Muscle layer of duodenum (tissue), 2 donors: ENCODE results near the gene INPP5A.
"Not testable (repeated sequence)": the region's sequence is repeated elsewhere in the genome, so short reads cannot be mapped to it uniquely, and the experiment has no call there.

ENCODE experiments used
- H3K27ac ChIP-seq: one replicate; pipeline ENCODE4 v1.7.0; 2013; ENCODE audit warnings: mild to moderate bottlenecking, low read length
- H3K27me3 ChIP-seq: one replicate; pipeline ENCODE4 v1.7.0; 2013; ENCODE audit warnings: low read depth, mild to moderate bottlenecking, control low read depth, low read length
- H3K36me3 ChIP-seq, 2 donors: one replicate each; pipeline ENCODE4 v1.7.0; 2013; ENCODE audit warnings: low read length in 2 of 2, control low read depth in 1 of 2, mild to moderate bottlenecking in 1 of 2; ENCODE audit not compliant: insufficient read depth in 2 of 2, control insufficient read depth in 1 of 2
- H3K4me1 ChIP-seq, 2 donors: one replicate each; pipeline ENCODE4 v1.7.0; 2013; ENCODE audit warnings: low read length in 2 of 2, mild to moderate bottlenecking in 2 of 2, control low read depth in 1 of 2, moderate library complexity in 1 of 2; ENCODE audit not compliant: insufficient read depth in 2 of 2, control insufficient read depth in 1 of 2
- H3K4me3 ChIP-seq, 2 donors: one replicate each; pipeline ENCODE4 v1.7.0; 2013; ENCODE audit warnings: low read length in 2 of 2, low read depth in 1 of 2, mild to moderate bottlenecking in 1 of 2
- H3K9me3 ChIP-seq, 2 donors: one replicate each; pipeline ENCODE4 v1.7.0; 2013; ENCODE audit warnings: low read length in 2 of 2, control low read depth in 1 of 2, mild to moderate bottlenecking in 1 of 2; ENCODE audit not compliant: control insufficient read depth in 1 of 2
- donor health status: healthy.

The INPP5A gene

DNA sequence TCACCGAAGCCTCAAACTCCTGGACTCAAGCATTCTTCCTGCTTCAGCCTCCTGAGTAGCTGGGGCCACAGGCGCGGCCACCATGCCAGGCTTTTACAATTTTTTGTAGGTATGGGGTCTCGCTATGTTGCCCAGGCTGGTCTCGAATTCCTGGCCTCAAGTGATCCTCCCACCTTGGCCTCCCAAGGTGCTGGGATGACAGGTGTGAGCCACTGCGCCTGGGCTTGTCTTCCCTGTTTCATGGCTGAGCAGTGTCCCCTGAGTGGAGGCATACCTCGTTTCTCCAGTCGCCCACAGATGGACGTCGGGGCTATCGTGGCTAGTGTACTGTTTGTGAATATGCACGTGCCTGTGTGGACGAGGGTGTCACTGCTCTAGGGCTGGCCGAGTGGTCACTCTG lies 11.3 kb downstream of the INPP5A start:
- peaks cover 0 to 55% of the 10 kb centered on the region in 2 donors for H3K4me1 ChIP-seq
- no peak overlapping the region for H3K27ac ChIP-seq
- no peak overlapping the region for H3K4me3 ChIP-seq
- no peaks in the 10 kb centered on the region for H3K27me3 ChIP-seq
- no peaks in the 10 kb centered on the region for H3K9me3 ChIP-seq
- H3K36me3 ChIP-seq, result no peaks in the 10 kb centered on the region

DNA sequence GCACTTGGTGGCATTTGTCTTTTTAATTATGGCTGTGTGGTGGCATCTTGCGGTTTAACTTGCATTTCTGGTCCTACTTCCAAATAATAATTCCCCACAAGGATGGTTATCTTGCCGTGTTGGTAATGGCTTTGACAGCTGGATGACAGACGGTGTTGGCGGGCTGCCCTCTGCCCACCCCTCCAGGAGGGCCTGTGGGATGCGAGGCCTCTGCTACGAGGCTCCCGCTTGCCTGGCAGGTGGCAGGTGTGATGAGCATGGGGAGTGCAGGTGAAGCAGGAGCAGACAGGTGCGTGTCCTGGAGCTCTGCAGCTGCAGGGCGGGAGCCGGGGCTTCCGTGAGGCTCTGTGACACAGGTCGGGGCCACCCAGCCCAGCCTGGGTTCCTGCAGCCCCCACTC lies 11.8 kb downstream of the INPP5A start:
- H3K4me3 ChIP-seq, result no peak overlapping the region
- no peaks in the 10 kb centered on the region for H3K27me3 ChIP-seq
- H3K36me3 ChIP-seq, result no peaks in the 10 kb centered on the region
- H3K4me1 ChIP-seq, result peaks cover 0 to 55% of the 10 kb centered on the region in 2 donors
- H3K27ac ChIP-seq, result no peak overlapping the region
- no peaks in the 10 kb centered on the region for H3K9me3 ChIP-seq

DNA sequence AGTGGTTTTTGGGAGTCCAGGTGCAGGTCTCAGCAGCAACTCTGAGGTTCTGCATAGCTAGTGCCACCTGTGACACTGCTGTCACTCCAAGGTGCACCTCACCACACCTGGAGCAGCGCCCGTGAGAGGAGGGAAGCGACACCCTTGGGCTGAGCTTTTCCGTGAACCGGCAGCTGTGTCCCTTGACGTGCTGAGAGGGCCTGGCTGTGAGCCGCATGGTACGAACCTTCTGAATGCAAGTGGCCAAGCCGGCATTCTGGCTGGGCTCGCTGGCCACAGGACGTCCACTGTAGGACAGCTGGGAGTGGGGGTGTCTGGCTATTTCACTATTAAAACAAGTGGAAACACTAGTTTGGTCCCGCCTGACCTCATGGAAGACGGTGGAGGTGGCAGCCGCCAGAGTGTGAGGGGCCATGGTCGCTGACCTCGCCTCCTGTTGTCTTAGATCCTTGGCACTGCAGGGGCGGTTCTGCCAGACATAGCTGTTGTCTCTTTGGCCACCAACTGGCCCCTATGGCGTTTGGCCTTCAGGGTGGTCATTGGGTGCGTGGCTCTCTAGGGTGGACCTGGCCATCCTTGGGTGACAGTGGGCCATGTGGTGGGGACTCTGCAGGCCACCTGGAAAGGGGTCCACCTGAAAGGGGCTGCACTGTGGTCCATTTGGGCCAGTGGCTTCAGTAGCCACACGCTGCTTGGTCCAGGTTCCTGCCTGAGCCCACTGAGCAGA lies 12.9 kb downstream of the INPP5A start:
- Histone ChIP-seq H3K4me3 (no peak overlapping the region), H3K4me1 (peaks cover 0 to 44% of the 10 kb centered on the region in 2 donors), H3K27ac (no peak overlapping the region), H3K36me3 (no peaks in the 10 kb centered on the region), H3K9me3 (no peaks in the 10 kb centered on the region), H3K27me3 (no peaks in the 10 kb centered on the region)

DNA sequence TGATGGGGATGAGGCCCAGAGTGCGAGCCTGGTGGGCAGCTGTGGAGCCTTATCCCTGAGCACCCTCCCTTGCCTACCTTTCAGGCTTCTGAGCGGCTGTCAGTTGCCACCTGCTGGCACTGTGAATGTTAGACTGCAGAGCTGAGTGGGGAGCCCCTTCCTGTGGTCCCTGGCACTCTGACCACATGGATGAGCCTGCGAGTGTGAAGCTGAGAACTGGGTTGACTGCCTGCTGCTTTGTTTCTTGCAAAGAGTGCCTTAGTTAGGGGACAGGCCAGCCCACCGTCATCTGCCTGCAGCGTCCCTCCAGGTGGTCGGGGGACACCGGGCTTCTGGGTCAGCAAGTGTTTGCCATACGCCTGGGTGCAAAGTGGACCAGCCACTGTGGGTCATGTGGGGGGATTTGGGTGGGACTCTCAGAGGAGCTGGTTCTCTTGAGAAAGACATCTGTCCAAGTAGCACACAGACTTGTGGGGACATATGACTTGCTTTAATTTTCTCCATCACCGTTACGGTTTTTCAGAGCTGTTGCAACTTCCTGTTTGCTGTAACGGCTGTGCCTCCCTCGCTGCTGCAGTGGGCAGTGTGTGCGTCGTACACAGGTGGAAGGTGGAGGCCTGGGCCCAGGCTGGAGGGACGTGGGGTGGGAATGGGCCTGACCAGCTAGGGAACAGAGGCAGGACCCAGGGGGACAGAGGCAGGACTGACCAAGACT lies 13.7 kb downstream of the INPP5A start:
- no peaks in the 10 kb centered on the region for H3K36me3 ChIP-seq
- H3K4me1 ChIP-seq, result peaks cover 0 to 41% of the 10 kb centered on the region in 2 donors
- no peak overlapping the region for H3K4me3 ChIP-seq
- no peak overlapping the region for H3K27ac ChIP-seq
- H3K9me3 ChIP-seq, result no peaks in the 10 kb centered on the region
- no peaks in the 10 kb centered on the region for H3K27me3 ChIP-seq

DNA sequence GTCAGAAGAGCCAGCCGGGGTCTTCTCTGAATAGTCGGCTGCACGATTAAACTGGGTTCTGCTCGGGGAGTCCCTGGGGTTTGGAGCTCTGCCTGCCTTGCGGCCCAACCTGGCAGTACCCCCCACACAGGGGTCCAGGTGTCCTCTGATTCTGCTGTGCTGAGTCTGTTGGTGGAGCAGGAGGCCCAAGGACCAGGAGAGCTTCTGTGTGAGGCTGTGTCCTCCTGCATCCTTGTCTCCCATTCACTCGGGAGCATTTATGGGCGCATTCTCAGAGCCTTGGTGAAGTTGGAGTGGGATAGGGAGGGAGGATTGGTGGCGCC lies 14.2 kb downstream of the INPP5A start:
- peaks cover 0 to 36% of the 10 kb centered on the region in 2 donors for H3K4me1 ChIP-seq
- H3K27me3 ChIP-seq, result no peaks in the 10 kb centered on the region
- no peaks in the 10 kb centered on the region for H3K36me3 ChIP-seq
- no peaks in the 10 kb centered on the region for H3K9me3 ChIP-seq
- H3K4me3 ChIP-seq, result no peak overlapping the region
- H3K27ac ChIP-seq, result no peak overlapping the region

DNA sequence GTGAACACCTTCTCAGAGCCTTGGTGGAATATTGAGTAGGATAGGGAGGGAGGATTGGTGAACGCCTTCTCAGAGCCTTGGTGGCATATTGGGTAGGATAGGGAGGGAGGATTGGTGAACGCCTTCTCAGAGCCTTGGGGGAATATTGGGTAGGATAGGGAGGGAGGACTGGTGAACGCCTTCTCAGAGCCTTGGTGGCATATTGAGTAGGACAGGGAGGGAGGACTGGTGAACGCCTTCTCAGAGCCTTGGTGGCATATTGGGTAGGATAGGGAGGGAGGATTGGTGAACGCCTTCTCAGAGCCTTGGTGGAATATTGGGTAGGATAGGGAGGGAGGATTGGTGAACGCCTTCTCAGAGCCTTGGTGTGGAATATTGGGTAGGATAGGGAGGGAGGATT lies 15.0 kb downstream of the INPP5A start:
- not testable (repeated sequence) for H3K27me3 ChIP-seq, H3K36me3 ChIP-seq, H3K9me3 ChIP-seq, H3K4me3 ChIP-seq, H3K27ac ChIP-seq
- peaks cover 0 to 41% of the 10 kb centered on the region in 2 donors for H3K4me1 ChIP-seq

DNA sequence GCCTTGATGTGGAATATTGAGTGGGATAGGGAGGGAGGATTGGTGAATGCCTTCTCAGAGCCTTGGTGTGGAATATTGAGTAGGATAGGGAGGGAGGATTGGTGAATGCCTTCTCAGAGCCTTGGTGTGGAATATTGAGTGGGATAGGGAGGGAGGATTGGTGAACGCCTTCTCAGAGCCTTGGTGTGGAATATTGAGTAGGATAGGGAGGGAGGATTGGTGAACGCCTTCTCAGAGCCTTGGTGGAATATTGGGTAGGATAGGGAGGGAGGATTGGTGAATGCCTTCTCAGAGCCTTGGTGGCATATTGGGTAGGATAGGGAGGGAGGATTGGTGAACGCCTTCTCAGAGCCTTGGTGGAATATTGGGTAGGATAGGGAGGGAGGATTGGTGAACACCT lies 16.0 kb downstream of the INPP5A start:
- H3K27me3 ChIP-seq, H3K9me3 ChIP-seq, H3K4me3 ChIP-seq, H3K36me3 ChIP-seq, H3K27ac ChIP-seq: not testable (repeated sequence)
- H3K4me1 ChIP-seq, result peaks cover 0 to 45% of the 10 kb centered on the region in 2 donors

DNA sequence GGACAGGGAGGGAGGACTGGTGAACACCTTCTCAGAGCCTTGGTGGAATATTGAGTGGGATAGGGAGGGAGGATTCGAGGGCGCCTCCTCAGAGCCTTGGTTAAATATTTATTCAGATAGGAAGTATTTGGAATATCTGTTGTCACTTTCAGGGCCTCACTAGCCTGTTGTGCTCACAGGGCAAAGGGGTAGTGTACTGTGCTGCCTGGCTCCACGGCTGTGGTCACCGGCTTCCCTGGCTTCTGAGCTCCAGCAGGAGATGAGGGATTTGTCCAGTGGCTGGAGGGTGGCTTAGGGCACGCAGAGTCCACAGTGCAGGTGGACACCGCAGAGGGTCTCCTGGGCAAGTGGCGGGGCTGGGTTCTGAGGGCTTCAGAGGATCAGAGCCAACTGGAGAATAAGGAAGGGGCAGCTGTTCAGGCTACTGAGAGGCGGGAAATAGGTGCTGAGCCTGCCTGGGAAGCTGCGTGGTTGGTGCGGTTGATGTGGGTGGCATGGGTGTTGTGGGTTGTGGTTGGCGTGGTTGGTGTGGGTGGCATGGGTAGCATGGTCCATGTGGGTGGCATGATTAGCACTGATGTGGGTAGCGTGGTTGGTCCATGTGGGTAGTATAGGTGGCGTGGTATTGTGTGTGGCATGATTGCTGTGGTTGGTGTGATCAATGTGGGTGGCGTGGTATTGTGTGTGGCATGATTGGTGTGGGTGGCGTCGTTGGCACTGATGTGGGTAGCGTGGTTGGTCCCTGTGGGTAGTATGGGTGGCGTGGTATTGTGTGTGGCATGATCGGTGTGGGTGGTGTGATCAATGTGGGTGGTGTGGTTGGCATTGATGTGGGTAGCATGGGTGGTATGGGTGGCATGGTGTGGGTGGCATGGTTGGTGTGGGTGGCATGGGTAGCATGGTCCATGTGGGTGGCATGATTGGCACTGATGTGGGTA lies 16.7 kb downstream of the INPP5A start:
- no peaks in the 10 kb centered on the region for H3K27me3 ChIP-seq
- no peaks in the 10 kb centered on the region for H3K36me3 ChIP-seq
- no peaks in the 10 kb centered on the region for H3K9me3 ChIP-seq
- no peak overlapping the region for H3K27ac ChIP-seq
- no peak overlapping the region for H3K4me3 ChIP-seq
- peaks cover 0 to 44% of the 10 kb centered on the region in 2 donors for H3K4me1 ChIP-seq

DNA sequence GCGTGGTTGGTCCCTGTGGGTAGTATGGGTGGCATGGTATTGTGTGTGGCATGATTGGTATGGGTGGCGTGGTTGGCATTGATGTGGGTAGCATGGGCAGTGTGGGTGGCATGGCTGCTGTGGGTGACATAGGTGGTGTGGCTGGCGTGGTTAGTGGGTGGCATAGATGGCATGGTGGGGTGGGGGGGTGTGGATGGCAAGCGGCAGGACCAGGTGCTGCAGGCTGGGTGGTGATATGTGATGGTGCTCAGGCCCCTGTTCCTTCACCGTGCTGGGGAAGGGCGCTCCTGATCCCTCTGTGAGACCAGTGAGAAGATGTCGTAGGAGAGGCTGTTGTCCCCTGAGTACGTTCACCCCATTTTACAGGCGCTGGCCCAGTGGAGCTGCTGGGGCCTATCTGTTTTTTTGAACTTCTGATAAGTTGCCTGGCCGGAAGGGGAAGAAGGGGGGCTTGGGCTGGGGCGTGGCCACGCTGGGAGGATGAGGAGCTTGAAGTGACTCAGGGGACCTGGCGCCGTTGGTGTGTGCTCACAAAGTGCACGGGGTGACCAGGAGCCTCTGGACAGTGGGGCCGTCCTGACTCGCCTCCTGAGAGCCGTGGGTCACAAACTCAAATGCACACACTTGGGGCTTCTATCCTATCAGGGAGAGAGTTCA lies 17.5 kb downstream of the INPP5A start:
- Histone ChIP-seq H3K4me1 (peaks cover 0 to 40% of the 10 kb centered on the region in 2 donors), H3K27ac (no peak overlapping the region), H3K4me3 (no peak overlapping the region), H3K9me3 (no peaks in the 10 kb centered on the region), H3K27me3 (no peaks in the 10 kb centered on the region), H3K36me3 (no peaks in the 10 kb centered on the region)

DNA sequence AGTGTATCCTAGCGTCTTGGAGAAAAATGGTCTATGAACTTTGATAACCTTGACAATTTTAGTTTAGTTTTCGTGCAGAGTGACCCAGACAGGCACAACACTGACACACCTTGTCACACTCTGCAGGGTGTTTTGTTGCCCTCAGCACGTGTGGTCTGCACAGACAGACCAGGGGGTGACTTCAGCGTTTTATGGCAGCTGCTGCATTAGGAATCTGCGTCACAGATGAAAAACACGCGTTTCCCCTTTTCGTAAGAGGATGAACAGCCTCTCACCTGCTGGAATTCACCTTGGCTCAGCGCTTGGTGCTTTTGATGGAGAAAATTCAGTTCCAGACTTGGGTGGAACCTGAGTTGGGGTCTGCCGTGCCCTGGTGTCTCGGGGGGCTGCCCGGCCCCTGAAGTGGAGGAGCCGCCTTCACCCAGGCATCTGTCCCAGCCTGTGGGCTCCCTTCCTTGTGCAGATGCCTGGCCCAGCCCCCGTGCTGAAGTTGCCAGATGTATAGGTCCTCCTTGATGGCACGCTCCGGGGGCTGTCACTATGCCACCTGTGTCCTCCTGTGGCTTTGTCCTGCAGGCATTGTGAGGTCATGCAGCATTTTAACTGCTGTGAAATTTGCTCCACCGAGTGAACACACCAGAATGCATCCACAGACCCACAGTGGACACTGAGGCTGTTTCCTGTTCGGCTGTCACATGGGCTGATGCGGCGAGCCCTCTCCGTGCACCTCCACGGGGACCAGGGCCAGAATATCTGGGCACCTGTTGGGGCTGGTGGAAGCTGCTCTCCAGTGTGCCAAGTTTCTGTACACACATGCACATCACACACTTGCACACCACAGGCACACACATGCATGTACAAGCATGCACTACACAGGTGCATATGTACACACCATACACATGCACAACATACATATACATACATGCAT lies 18.3 kb downstream of the INPP5A start:
- H3K4me3 ChIP-seq, result no peak overlapping the region

More for the DNA sequence above, 18.3 kb downstream of the INPP5A start:
- Histone ChIP-seq H3K27me3 (no peaks in the 10 kb centered on the region), H3K4me1 (peaks cover 0 to 39% of the 10 kb centered on the region in 2 donors), H3K36me3 (no peaks in the 10 kb centered on the region), H3K27ac (no peak overlapping the region), H3K9me3 (no peaks in the 10 kb centered on the region)
